Kidney epithelial cell (primary cell): Measurements from ENCODE around the gene BDKRB2. TPM values are rescaled to one million over a fixed set of nuclear protein-coding genes. Genes with fewer than 3 reads are reported as not detected.
A peak's percentile ranks its signal among the peaks of the same experiment; 100 is the strongest.

ENCODE experiments used
- DNase-seq: peaks from one replicate; pipeline ENCODE4 v3.0.0-alpha.2; 2010; ENCODE audit warnings: low read depth
- H3K27me3 ChIP-seq: 2 replicates; pipeline ENCODE4 v1.6.0; 2011; ENCODE audit warnings: low read length; ENCODE audit not compliant: control insufficient read depth, insufficient read depth
- H3K36me3 ChIP-seq: 2 replicates; pipeline ENCODE4 v1.5.1; 2011; ENCODE audit warnings: low read length; ENCODE audit not compliant: control insufficient read depth, insufficient read depth
- H3K4me3 ChIP-seq: 2 replicates; pipeline ENCODE4 v1.5.1; 2011; ENCODE audit warnings: low read depth, mild to moderate bottlenecking, control low read depth, low read length
- CTCF ChIP-seq: IDR thresholded peaks from 2 replicates; pipeline ENCODE4 v1.5.1; 2011; ENCODE audit warnings: mild to moderate bottlenecking, moderate library complexity, low read length, control low read depth, inconsistent platforms; ENCODE audit not compliant: insufficient read depth, poor library complexity, severe bottlenecking
- total RNA-seq: library from RNA; depleted of rRNA; stranded (reverse); fragments of >200 nt; gene quantifications from 2 replicates; pipeline ENCODE4 v1.2.3, GENCODE V29; 2015

Gene BDKRB2
- total RNA-seq, 1 donor from 2014 or later = 1.2 TPM

DNA sequence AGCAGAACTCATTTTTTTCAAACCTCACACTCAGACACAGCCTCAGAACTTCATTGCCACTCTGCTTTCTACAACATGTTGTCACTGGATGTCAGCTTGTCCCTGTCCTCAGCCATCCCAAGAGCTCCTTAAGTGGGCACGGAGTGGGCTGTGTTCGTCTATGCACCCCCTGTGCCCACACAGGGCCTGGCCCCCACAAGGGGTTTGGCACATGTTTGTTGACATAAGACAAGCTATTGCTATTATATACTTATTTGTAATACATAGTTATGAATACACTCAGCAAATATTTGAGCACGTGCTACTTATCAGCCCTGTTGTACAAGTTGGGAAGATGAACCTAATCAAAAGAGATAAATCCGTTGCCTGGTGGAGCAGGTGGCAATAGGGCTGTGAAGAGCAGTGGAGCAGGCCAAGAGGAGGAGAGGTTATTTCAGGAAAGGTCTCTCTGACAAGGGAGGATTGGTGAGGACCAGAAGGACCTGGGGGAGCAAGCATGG is 47.1 kb downstream of the BDKRB2 start:
- DNase-seq = no peak
- no peaks in the 10 kb centered on the region for H3K27me3 ChIP-seq
- TF ChIP-seq CTCF = no peak
- no peaks in the 10 kb centered on the region for H3K36me3 ChIP-seq
- H3K4me3 ChIP-seq = no peak overlapping the region

DNA sequence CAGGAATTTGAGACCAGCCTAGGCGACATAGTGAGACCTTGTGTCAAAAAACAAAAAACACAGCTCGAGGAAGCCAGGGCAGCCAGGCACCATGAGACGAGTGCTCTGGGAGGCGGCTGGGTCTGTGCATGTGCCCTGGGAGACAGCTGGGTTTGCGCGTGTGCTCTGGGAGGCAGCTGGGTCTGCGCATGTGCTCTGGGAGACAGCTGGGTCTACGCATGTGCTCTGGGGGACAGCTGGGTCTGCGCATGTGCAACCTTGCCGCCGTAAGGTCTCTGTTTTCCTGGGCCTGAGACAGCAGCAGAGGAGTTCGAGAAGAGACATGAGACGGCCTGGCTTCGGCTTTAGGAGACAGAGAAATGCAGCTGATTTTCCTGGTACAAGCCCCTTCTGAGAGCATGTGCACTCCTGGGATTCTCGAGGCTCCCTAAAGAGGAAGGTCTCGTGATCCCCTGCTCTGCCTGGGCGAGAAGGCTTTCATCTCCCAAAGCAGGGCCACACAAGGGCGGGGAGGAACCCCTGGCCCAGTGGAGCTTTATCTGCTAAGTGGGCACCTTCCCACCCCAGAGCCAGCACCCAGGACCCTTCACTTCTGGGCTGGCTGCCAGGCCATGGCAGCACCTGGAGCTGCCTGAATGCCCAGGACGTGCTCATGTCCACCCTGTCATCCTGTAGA is 47.8 kb downstream of the BDKRB2 start:
- H3K4me3 ChIP-seq = no peak overlapping the region
- TF ChIP-seq CTCF = no peak
- peaks cover 2% of the 10 kb centered on the region for H3K27me3 ChIP-seq
- no peak for DNase-seq
- no peaks in the 10 kb centered on the region for H3K36me3 ChIP-seq

- peak; percentile 71 for DNase-seq
- no peak for TF ChIP-seq CTCF
Measured at GRCh38 chr14:96252999-96253539, 48.4 kb downstream of the BDKRB2 start.

GRCh38 chr14:96254687-96255086 is 50.0 kb downstream of the BDKRB2 start:
- H3K36me3 ChIP-seq = no peaks in the 10 kb centered on the region
- no peak for TF ChIP-seq CTCF
- peaks cover 2% of the 10 kb centered on the region for H3K27me3 ChIP-seq
- H3K4me3 ChIP-seq = no peak overlapping the region
- DNase-seq = no peak

More at GRCh38 chr14:96252999-96253539, 48.4 kb downstream of the BDKRB2 start:
- Histone ChIP-seq H3K27me3 (peaks cover 2% of the 10 kb centered on the region), H3K4me3 (no peak overlapping the region), H3K36me3 (no peaks in the 10 kb centered on the region)

DNA sequence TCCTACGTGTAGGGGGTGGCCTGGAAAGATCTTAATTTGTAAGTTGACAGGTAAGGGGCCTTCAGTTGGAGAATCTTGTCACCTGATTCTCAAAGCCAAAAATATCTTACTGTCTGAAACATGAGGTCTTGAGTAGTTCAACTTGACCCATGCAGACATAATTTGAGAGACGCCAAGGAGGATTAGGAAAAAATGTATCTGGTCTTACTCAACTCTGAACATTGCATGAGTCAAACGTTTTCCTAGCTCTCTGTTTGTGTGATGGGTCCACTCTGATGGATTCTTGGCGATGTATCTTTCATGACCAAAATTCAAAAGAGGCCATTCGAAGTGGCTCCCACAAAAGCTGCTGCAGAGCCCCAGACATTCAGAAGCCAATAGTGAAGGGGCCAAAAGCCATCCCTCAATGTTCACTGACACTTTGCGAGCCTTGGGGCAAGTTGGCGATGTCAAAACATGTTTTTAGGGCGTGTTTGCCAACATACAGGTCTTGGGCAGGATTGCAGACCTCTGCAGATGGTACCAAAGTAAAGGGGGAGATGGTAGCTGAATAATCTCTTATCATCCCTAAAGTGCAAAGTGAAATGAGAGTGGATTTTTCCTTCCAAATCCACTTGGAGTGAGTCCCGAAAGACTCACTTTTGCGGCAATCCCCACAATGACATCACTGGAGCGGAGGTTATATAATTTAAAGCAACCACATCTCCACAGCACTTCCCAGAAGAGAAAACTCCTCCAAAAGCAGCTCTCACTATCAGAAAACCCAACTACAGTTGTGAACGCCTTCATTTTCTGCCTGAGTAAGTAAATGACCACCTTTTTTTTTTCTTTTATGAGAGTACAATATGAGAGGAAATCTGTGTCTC is 51.1 kb downstream of the BDKRB2 start, which contains the start of gene BDKRB1:
TSS of gene BDKRB1 (plus strand) at position 710 of the 866 bp plus-strand sequence. CDS start 7,473 bp downstream, outside the sequence.
- Histone ChIP-seq H3K4me3 (no peak within 1 kb of the TSS), H3K27me3 (peaks cover 2% of the 10 kb centered on the region), H3K36me3 (no peaks in the 10 kb centered on the region)
- no peak for DNase-seq
- no peak for TF ChIP-seq CTCF
